Pulmonary artery endothelial cell (primary cell): Measurements from ENCODE around the gene SCRN2. TPM values are rescaled to one million over a fixed set of nuclear protein-coding genes. Genes with fewer than 3 reads are reported as not detected.

ENCODE experiments used
- DNase-seq: peaks from one replicate; pipeline ENCODE4 v3.0.0-alpha.2; 2011; ENCODE audit warnings: low read depth, low spot score
- total RNA-seq: library from RNA; depleted of rRNA; stranded (reverse); fragments of >200 nt; gene quantifications from 2 replicates; pipeline ENCODE4 v1.2.3, GENCODE V29; 2014

SCRN2 gene
- total RNA-seq, result 28.8 and 46.4 TPM in 2 replicates

DNA sequence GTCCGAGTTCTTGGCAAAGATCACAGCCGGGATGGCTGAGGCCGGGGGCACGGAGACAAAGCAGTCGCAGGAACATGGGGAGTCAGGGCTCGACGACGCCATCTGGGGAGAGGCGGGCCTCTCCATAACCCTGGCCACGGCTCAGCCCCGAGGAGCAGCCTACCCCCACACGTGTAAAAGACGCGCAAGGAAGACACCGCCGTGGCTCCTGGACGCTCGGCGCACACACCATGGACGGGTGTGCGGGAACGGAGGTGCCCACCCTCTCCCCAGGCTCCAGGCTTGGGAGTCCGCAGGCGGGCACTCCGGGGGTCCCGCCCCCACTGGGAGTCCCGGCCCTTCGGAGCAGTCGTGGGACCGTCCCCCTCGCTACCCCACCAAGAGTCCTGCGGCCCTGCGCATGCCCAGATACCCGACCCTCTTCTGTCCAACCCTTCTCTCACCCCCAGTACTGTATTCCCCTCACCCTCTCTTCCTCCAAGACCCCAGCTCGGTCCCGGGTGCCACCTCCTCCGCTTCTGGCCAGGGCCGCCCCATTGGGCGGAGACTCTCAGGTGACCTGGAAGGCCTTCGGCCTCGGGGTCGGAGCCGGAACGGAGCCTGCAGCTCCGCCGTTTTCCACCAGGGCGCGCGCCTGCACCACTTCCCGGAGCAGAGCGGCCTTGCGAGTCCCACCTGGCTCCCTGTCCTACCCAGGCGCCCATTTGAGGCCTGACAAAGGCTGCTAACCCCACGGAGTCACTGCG lies at the start of gene SCRN2:
Gene SCRN2, minus strand, starts transcription at position 532 of the 746 bp plus-strand sequence. Its CDS starts 430 bp downstream, at position 102.
- peak; percentile 44 for DNase-seq

DNA sequence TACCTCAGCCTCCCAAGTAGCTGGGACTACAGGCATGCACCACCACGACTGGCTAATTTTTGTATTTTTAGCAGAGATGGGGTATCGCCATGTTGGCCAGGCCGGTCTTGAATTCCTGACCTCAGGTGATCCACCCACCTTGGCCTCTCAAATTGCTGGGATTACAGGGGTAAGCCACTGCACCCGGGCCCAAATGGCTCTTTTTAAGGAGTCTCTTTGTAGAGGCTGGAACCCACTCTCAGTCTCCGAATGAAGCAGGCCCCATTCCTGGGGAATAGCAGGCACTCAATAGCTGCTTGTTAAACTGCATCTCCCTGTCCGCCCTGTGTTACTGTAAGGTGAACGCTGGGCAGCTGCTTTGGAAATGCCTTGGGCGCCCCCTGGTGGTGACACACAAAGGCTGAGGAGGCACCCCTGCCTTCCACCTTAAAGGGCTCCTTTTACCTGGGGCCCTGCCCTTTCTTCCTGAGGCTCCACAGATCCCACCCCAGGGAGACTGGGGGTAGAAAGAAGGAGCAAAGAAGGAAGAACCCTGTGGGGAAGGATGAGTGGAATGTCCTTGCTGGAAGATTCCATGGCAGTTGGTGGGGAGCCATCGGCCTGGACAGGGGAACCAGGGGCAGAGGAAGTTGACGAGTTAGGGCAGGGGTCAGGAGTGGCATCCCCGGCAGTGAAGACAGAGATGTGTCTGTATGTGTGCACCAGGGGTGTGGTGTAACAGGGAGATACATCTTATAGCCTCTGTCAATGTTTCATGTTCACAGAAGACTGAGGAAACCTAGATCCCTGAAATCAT lies 48.9 kb upstream of the SCRN2 start:
- DNase-seq, result peak; percentile 45

DNA sequence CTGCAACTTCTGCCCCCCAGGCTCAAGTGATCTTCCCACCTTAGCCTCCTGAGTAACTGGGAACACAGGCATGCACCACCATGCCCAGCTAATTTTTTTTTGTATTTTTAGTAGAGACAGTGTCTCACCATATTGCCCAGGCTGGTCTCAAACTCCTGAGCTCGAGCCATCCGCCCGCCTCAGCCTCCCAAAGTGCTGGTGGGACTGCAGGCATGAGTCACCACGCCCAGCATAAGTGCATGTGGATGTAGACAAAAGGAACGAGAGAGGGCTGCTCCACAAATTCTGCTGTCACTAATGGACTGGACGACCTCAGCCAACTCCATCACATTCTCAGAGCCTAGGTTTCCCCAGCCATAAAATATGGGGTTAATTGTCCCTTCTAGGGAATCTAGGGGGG lies 47.2 kb upstream of the SCRN2 start:
- DNase-seq, result no peak

DNA sequence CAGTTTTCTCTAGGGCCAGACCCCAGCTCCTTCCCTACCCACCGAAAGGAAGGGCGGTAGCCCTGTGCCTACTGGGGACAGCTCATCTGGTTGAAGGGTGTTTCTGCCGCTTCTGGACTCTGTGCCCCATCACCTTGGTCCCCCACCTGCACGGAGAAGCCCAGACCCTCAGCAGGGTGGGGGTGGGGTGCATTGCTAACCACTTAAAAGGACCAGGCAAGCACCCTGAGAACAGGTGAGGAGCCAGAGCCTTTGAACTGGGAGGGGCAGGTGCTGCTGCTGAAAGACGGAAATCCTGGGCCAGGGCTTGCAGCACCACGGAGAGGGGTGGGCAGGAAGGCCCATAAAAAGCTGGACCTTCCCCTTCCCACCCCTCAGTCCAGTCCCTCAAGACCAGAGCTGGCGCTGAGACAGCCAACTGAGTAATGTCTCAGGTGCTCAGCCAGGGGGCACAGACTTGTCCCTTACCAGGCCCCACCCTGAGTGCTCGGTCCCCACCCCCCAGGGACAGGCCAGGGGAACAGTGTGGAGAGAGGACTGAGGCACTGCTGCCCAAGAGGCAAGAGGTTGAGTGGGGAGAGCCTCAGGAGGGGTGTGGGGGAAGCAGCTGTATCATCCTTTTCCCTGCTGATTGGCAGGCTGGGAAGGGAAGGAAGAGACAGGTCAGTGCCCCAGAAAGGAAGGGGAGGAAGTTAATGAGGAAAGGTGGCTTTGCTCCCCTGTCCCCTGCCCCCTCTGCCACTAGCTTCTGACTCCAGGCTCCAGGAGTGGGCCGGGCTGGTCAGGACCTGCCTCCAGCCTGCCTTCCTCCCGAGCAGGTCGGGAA lies 44.0 kb upstream of the SCRN2 start:
- no peak for DNase-seq

DNA sequence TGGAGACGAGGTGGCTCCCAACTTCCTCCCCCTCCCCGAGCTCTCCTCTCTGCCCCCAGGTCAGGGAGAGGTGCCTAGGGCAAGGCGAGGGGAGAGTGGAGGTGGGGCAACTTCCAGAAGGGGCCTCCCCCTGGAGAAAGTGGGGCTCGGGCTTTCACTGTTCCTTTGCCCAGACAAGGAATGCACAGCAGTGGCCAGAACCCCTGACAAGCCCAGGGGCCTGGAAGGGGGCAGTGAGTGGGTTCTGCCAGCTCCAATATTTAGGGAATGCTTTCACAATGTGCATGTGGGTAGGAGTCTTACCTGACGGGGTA lies 43.3 kb upstream of the SCRN2 start:
- DNase-seq, result no peak

DNA sequence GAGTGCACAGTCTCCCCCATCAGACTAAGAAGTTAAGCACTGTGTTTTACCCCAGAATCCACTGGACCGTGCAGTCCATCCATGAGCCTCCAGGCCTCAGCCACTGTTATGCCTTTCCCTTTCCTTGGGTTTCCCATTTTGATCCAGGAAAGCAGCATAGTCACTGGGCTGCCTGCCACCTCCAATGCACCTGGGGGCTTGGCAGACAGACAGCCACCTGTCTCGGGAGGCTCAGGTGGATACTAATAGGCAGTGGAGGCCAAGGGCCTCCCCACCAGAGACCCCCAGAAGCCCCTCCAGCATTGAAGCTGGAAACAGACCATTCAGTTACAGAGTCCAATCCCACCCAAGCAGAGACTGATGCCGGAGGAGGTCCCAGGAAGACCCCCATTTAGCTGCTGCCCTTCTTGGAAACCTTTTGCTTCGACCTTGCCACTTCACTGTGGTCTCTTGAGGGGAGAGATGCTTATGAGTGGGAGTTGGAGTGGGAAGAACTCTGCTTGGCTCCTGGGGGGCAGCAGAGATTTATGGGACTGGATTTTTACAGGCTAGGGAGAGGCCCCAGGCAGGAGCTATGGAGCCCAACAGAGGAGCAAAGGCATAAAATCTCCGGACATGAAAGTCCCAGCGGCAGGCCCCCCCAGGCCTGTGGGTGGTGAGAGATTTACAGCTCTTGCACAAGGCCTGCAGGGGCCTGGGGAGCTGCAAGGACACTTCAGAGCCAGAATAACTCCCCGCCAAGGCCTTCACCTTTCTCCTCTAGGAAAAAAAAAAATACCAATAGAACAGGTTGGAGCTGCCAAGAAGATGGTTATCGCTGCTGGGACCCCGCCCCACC lies 42.7 kb upstream of the SCRN2 start:
- DNase-seq, result no peak

DNA sequence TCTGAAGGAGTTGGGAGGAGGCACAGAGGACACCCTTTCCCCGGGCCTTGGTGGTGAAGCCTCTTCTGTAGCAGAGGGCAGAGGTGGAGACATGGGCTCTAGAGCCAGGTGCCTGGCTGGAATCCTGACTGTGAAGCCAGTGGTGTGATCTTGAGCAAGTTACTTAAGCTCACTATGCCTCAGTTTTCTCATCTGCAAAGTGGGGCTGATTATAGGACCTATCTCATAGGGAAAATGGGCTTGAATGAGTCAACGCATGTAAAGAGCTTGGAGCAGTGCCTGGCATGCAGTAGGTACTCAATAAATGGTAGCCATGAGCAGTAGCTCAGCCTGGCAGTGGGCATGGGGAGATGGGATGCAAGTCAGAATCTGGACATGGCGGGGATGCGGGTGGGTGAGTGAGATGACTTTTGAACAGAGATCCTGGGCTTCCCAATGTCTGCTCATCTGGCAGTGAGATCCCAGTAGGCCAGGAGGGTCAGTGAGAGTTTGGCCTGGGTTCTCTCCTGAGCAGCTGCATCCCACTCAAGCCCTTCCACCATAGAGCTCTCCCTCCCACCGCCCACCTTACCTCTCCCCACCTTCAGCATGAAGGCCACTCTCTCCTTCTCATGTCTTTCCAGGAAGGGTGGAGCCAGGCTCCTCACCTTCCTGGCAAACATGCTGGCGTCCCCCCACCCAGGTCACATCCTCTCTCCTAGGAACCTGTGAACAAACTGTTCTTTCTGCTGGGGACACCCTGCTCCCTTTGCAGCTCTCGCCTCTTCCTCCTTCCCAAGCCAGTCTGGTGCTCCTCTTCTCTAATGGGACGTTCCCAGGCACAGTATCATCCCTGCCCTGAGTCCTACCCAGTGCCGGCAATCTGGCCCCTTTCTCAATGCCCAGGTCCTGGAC lies 41.9 kb upstream of the SCRN2 start:
- DNase-seq, result no peak

DNA sequence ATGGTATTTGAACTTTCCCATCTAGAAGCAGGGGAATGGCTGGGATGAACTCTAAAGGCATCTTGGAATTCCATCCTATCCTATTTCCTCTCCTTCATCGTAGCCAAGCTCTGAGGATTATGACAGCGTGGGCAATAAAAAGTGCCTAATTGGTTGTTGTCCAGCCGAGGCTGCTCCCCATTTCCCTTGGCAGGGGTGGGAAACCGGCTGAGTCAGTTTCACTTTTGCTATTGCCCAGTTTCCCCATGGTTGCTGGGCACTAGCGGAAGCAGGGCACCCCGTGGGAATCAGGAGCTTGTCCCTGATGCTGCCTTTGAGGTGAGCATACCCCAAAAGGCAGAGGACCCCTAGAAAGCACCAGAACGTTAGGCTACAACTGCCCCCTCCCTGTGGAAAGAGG lies 41.2 kb upstream of the SCRN2 start:
- no peak for DNase-seq

DNA sequence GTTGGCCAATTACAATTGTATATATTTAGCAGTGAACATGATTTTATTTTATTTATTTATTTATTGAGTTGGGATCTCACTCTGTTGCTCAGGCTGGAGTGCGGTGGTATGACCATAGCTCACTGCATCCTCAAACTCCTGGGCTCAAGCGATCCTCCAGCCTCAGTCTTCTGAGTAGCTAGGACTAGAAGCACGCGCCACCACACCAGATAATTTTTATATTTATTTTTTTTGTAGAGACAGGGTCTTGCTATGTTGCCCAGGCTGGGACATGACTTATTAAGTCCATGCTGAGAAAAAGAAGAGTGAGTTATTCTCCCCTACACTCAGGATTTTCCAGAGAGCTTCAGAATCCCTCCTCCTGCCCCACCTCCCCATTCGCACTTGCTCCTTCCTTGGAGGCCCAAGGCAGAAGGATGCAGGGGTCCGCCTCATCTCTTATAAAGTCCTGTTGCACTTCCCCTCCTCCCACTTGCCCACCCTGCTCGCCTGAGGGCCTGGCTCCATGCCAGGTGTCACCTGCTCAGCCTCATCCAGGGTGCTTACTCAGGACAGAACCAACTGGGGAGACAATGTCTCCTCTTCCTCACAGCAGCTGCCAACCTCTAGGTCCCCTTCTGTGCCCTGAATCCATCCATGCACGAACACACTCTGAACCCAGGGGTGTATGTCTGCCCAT lies 38.8 kb upstream of the SCRN2 start:
- no peak for DNase-seq

DNA sequence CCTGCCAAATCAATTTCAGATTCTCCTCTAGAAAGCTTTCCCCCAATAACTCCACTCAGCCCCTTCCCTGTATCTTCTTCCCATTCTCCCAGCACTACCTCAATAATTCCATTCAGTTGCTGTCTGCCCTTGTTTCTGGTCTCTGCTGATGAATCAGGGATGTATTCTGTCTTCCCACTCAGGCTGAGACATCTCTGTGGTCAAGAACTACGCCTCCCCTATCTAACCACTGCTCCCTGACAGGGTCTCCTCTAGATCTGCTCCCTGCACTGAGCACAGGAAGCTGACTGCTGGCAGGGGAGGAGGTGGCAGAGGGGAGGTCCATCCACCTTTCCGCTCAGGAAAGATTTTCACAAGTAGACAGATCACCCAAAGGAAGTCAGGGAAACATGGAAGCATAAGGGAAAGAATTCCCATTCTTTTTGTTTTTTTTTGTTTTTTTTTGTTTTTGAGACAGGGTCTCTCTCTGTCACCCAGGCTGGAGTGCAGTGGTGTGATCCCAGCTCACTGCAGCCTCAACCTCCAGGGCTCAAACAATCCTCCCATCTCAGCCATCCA lies 38.0 kb upstream of the SCRN2 start:
- no peak for DNase-seq

DNA sequence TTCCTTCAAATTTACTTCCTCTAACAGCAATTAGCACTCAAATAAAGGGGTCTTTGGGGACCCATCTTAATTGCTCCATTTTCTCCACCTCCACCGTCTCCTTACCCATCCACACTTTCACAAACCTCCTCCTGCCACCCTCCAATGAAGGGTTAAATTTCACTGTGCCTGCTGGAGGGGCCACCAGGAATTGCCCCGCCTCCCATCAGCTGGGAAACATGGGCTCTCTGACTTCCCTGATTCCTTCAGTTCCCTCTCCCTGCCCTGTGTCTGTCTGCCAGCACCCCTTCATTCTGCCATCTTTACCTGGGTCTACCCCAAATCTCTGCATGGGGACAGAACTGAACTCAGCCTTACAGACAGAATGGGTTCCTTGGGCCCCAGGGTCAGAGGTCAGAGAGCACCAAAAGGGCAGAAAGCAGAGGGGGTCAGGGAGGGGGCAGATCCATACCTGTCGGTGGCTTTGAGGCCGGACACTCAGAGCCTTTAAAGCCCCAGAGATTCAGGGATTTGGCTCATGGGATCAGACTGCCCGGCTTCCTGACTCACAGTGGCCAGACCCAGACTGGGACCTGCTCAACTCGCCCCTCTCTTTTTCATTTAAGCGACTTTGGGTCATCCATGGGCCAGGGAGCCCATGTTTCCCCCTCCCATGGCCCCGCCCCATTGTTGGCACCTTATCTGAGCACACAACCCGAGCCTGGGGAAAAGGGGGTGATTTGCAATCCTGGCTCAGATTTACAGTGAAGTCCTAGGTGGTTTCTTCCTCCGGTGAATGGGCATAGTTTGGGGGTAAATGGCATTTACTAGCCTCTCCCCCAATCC lies 37.3 kb upstream of the SCRN2 start:
- DNase-seq, result no peak

DNA sequence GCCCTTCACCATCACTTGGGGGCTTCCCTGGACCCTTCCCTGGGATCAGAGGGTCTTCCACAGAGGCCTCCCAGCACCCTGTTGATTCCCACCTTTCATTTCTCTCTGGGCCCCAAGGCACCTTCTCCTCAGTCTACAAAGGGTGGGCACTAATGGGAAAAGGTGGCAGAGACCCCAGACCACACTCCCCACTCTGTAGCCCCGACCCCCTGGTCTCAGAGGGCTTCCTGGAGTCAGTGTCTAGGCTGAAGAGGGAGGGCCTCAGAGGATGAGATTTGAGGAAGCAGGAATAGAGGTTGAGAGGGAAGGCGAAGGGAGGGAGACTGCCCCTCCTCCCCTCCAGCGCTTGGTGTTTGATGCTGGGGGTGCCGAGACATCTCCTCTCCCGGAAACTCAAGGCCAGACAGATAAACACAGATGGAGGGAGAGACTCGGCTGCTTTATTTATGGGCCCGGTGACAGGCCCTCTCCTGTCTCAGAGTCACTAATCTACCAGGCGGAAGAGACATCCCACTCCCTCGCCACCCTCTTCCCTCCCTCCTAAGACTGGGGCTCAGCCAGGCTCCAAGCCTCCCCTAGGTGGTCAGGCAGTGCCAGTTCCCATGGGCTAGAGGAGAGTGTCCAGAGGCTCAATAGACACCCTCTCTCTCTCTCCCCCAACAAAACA lies 36.4 kb upstream of the SCRN2 start:
- no peak for DNase-seq

DNA sequence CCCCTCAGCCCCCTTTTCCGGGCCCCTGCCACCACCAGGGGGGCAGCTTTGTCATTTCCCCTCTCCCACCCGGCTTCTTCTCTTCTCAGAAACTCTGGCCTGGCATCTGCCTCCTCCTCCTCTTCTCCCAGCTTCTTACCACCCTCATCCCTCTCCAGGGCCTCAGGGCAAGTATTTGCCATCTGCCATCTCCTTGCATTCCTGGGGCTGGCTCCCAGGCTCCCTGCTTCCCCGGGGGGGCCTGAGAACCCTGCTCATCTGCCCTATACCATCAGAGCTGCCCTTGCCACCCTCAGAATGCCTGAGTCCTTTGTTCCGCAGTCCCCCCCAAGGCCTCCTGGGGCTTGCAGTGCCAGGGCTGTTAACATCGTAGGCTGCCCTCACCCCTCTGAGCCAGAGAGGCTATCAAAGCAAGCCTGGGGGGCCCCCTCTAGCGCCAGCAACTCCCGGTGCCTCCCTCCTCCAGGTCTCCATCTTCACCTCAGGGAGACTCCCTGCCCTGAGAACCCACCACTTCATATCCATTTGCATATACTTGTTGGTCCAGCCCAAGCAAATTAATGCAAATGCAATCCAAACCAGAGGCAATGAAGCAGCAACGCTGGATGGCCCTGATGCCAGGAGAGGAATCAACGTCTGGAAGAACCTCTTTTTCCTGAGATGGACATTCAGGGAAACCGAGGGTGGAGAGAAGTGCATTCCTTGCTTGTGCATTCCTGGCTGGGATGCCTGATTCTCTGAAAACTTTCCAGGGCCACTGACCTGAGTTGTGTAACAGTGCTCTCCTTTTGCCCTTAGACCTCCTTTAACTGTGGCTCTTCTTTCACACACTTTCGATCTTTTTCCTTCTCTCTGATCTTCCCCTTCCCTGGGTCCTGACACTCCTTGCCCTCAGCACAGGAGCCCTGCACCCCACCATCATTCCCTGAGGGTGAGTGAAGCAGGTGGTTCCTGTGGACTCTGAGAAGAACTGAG lies 34.2 kb upstream of the SCRN2 start:
- DNase-seq, result no peak

DNA sequence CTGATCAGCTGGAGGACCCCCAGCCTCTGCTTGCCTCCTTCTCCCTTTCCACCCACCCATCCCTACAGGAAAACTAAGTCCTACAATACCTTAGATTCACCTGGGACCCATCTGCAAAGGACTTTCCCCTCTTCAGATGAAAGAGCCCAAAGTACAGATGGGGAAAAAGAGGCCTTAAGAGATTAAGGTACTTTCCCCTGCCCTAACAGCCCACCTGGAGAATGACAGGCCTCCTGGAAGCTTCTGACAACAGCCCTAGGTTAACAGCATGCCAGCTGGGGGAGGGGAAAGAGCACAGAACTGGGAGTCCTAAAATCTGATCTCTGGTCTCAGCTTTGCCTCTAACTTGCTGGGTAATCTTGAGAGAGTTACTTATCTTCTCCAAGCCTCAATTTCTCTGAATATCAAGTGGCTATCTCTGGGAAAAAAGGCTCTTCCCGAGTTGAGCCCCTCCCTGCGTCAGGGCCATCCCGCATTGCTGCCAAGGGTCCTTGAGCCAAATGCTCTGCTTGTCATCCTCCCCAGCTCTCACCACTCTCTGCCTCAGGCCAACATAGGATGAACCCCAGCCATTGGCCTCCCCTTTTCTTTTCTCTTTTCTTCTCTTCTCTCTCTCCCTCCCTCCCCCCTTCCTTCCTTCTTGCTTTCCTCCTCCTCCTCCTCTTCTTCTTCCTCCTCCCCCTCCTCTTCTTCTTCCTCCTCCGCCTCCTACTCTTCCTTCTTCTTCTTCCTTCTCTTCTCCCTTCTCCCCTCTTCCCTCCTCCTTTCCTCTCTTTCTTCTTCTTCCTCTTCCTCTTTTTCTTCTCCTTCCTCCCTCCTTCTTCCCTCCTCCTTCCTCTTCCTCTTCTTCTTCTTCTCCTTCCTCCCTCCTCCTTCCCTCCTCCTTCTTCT lies 32.4 kb upstream of the SCRN2 start:
- no peak for DNase-seq

DNA sequence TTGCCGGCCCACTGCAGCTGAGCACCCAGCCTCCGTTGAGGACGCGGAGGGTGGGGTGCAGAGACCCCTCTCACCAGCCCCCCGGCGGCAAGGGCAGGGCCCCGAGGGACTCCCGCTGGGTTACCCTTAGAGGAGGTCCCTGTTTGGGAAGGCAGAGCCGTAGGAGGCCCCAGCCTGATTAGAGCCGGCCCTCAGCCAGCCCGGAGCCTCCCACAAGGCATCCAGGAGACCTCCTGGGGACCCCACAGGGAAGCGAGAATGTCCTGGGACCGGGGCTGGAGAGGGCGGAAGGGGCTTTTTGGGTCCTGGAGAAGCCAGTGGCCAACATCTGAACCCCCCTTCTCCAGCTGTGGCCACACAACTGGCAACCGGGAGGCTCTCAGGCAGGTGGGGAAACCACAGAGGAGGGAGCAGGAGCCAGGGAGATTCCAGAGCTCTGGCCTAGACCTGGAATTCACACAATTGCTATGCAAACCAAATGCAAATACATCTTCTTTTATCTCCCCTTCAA lies 31.6 kb upstream of the SCRN2 start:
- no peak for DNase-seq
